ENCODE data around the gene HOMER2.

- TF ChIP-seq POLR2A (IDR thresholded peaks at IDR 0.05), result no peak
- no peak for TF ChIP-seq CTCF (IDR thresholded peaks at IDR 0.05)
Observed at GRCh38 chr15:82882273-82882928, 70.1 kb downstream of the HOMER2 start.
